ENCODE results near the gene PDE10A.
"Not testable (repeated sequence)": the region's sequence is repeated elsewhere in the genome, so short reads cannot be mapped to it uniquely, and the experiment has no call there.

PDE10A gene

GRCh38 chr6:165630544-165630953, 32.5 kb downstream of the PDE10A start:
- no peak overlapping the region for H3K4me3 ChIP-seq (ENCODE audit: low read depth in 1 of 2, low read length in 2 of 2)
- H3K27ac ChIP-seq (ENCODE audit: low read depth, low read length) = no peak overlapping the region
- H3K9ac ChIP-seq (ENCODE audit: low read depth in 1 of 2, low read length in 2 of 2) = no peak overlapping the region
- H3K27me3 ChIP-seq (ENCODE audit: control insufficient read depth in 1 of 2, insufficient read depth in 2 of 2, low read length in 2 of 2) = no peaks in the 10 kb centered on the region
- H3K9me3 ChIP-seq (ENCODE audit: control insufficient read depth in 1 of 2, low read length in 2 of 2) = no peaks in the 10 kb centered on the region
- peaks cover 0 to 8% of the 10 kb centered on the region in 2 donors for H3K4me1 ChIP-seq (ENCODE audit: control insufficient read depth in 1 of 2, insufficient read depth in 2 of 2, low read length in 2 of 2)
- no peaks in the 10 kb centered on the region for H3K36me3 ChIP-seq (ENCODE audit: control insufficient read depth in 1 of 2, insufficient read depth in 2 of 2, low read length in 2 of 2)

GRCh38 chr6:165628955-165629354, 34.1 kb downstream of the PDE10A start:
- Histone ChIP-seq H3K9me3 (ENCODE audit: control insufficient read depth in 1 of 2, low read length in 2 of 2) (no peaks in the 10 kb centered on the region), H3K4me1 (ENCODE audit: control insufficient read depth in 1 of 2, insufficient read depth in 2 of 2, low read length in 2 of 2) (peaks cover 0 to under 1% of the 10 kb centered on the region in 2 donors), H3K27me3 (ENCODE audit: control insufficient read depth in 1 of 2, insufficient read depth in 2 of 2, low read length in 2 of 2) (no peaks in the 10 kb centered on the region), H3K27ac (ENCODE audit: low read depth, low read length) (no peak overlapping the region), H3K36me3 (ENCODE audit: control insufficient read depth in 1 of 2, insufficient read depth in 2 of 2, low read length in 2 of 2) (no peaks in the 10 kb centered on the region), H3K9ac (ENCODE audit: low read depth in 1 of 2, low read length in 2 of 2) (no peak overlapping the region), H3K4me3 (ENCODE audit: low read depth in 1 of 2, low read length in 2 of 2) (no peak overlapping the region)

- H3K27me3 ChIP-seq (ENCODE audit: control insufficient read depth in 1 of 2, insufficient read depth in 2 of 2, low read length in 2 of 2) = no peaks in the 10 kb centered on the region
Observed at GRCh38 chr6:165627366-165627765, 35.7 kb downstream of the PDE10A start.

GRCh38 chr6:165626711-165627110, 36.3 kb downstream of the PDE10A start:
- H3K9ac ChIP-seq (ENCODE audit: low read depth in 1 of 2, low read length in 2 of 2) = no peak overlapping the region
- no peaks in the 10 kb centered on the region for H3K4me1 ChIP-seq (ENCODE audit: control insufficient read depth in 1 of 2, insufficient read depth in 2 of 2, low read length in 2 of 2)
- no peak overlapping the region for H3K4me3 ChIP-seq (ENCODE audit: low read depth in 1 of 2, low read length in 2 of 2)
- H3K9me3 ChIP-seq (ENCODE audit: control insufficient read depth in 1 of 2, low read length in 2 of 2) = no peaks in the 10 kb centered on the region
- no peaks in the 10 kb centered on the region for H3K36me3 ChIP-seq (ENCODE audit: control insufficient read depth in 1 of 2, insufficient read depth in 2 of 2, low read length in 2 of 2)
- H3K27me3 ChIP-seq (ENCODE audit: control insufficient read depth in 1 of 2, insufficient read depth in 2 of 2, low read length in 2 of 2) = no peaks in the 10 kb centered on the region
- H3K27ac ChIP-seq (ENCODE audit: low read depth, low read length) = no peak overlapping the region

More at GRCh38 chr6:165627366-165627765, 35.7 kb downstream of the PDE10A start:
- Histone ChIP-seq H3K9me3 (ENCODE audit: control insufficient read depth in 1 of 2, low read length in 2 of 2) (no peaks in the 10 kb centered on the region), H3K4me3 (ENCODE audit: low read depth in 1 of 2, low read length in 2 of 2) (no peak overlapping the region), H3K27ac (ENCODE audit: low read depth, low read length) (no peak overlapping the region), H3K36me3 (ENCODE audit: control insufficient read depth in 1 of 2, insufficient read depth in 2 of 2, low read length in 2 of 2) (no peaks in the 10 kb centered on the region), H3K4me1 (ENCODE audit: control insufficient read depth in 1 of 2, insufficient read depth in 2 of 2, low read length in 2 of 2) (no peaks in the 10 kb centered on the region), H3K9ac (ENCODE audit: low read depth in 1 of 2, low read length in 2 of 2) (no peak overlapping the region)

- Histone ChIP-seq H3K4me3 (ENCODE audit: low read depth in 1 of 2, low read length in 2 of 2) (no peak overlapping the region), H3K27ac (ENCODE audit: low read depth, low read length) (no peak overlapping the region), H3K27me3 (ENCODE audit: control insufficient read depth in 1 of 2, insufficient read depth in 2 of 2, low read length in 2 of 2) (no peaks in the 10 kb centered on the region), H3K9ac (ENCODE audit: low read depth in 1 of 2, low read length in 2 of 2) (no peak overlapping the region), H3K9me3 (ENCODE audit: control insufficient read depth in 1 of 2, low read length in 2 of 2) (no peaks in the 10 kb centered on the region), H3K36me3 (ENCODE audit: control insufficient read depth in 1 of 2, insufficient read depth in 2 of 2, low read length in 2 of 2) (no peaks in the 10 kb centered on the region), H3K4me1 (ENCODE audit: control insufficient read depth in 1 of 2, insufficient read depth in 2 of 2, low read length in 2 of 2) (no peaks in the 10 kb centered on the region)
Observed at GRCh38 chr6:165624871-165625639, 38.0 kb downstream of the PDE10A start.

GRCh38 chr6:165621940-165622339, 41.1 kb downstream of the PDE10A start:
- no peak overlapping the region for H3K9ac ChIP-seq (ENCODE audit: low read depth in 1 of 2, low read length in 2 of 2)

GRCh38 chr6:165618891-165619290, 44.1 kb downstream of the PDE10A start:
- H3K27ac ChIP-seq (ENCODE audit: low read depth, low read length); H3K27me3 ChIP-seq (ENCODE audit: control insufficient read depth in 1 of 2, insufficient read depth in 2 of 2, low read length in 2 of 2); H3K4me3 ChIP-seq (ENCODE audit: low read depth in 1 of 2, low read length in 2 of 2); H3K4me1 ChIP-seq (ENCODE audit: control insufficient read depth in 1 of 2, insufficient read depth in 2 of 2, low read length in 2 of 2); H3K36me3 ChIP-seq (ENCODE audit: control insufficient read depth in 1 of 2, insufficient read depth in 2 of 2, low read length in 2 of 2); H3K9ac ChIP-seq (ENCODE audit: low read depth in 1 of 2, low read length in 2 of 2); H3K9me3 ChIP-seq (ENCODE audit: control insufficient read depth in 1 of 2, low read length in 2 of 2): not testable (repeated sequence)

More at GRCh38 chr6:165621940-165622339, 41.1 kb downstream of the PDE10A start:
- Histone ChIP-seq H3K4me3 (ENCODE audit: low read depth in 1 of 2, low read length in 2 of 2) (no peak overlapping the region), H3K4me1 (ENCODE audit: control insufficient read depth in 1 of 2, insufficient read depth in 2 of 2, low read length in 2 of 2) (no peaks in the 10 kb centered on the region), H3K9me3 (ENCODE audit: control insufficient read depth in 1 of 2, low read length in 2 of 2) (peaks cover 0 to 3% of the 10 kb centered on the region in 2 donors), H3K36me3 (ENCODE audit: control insufficient read depth in 1 of 2, insufficient read depth in 2 of 2, low read length in 2 of 2) (no peaks in the 10 kb centered on the region), H3K27ac (ENCODE audit: low read depth, low read length) (no peak overlapping the region), H3K27me3 (ENCODE audit: control insufficient read depth in 1 of 2, insufficient read depth in 2 of 2, low read length in 2 of 2) (no peaks in the 10 kb centered on the region)

- H3K27ac ChIP-seq (ENCODE audit: low read depth, low read length) = no peak overlapping the region
- H3K9me3 ChIP-seq (ENCODE audit: control insufficient read depth in 1 of 2, low read length in 2 of 2) = peaks cover 0 to 3% of the 10 kb centered on the region in 2 donors
- H3K9ac ChIP-seq (ENCODE audit: low read depth in 1 of 2, low read length in 2 of 2) = no peak overlapping the region
- no peak overlapping the region for H3K4me3 ChIP-seq (ENCODE audit: low read depth in 1 of 2, low read length in 2 of 2)
- H3K27me3 ChIP-seq (ENCODE audit: control insufficient read depth in 1 of 2, insufficient read depth in 2 of 2, low read length in 2 of 2) = no peaks in the 10 kb centered on the region
- H3K4me1 ChIP-seq (ENCODE audit: control insufficient read depth in 1 of 2, insufficient read depth in 2 of 2, low read length in 2 of 2) = no peaks in the 10 kb centered on the region
- H3K36me3 ChIP-seq (ENCODE audit: control insufficient read depth in 1 of 2, insufficient read depth in 2 of 2, low read length in 2 of 2) = no peaks in the 10 kb centered on the region
Observed at GRCh38 chr6:165618241-165618640, 44.8 kb downstream of the PDE10A start.

- Histone ChIP-seq H3K9ac (ENCODE audit: low read depth in 1 of 2, low read length in 2 of 2) (no peak overlapping the region), H3K27ac (ENCODE audit: low read depth, low read length) (no peak overlapping the region), H3K9me3 (ENCODE audit: control insufficient read depth in 1 of 2, low read length in 2 of 2) (peaks cover 0 to 3% of the 10 kb centered on the region in 2 donors), H3K4me3 (ENCODE audit: low read depth in 1 of 2, low read length in 2 of 2) (no peak overlapping the region), H3K36me3 (ENCODE audit: control insufficient read depth in 1 of 2, insufficient read depth in 2 of 2, low read length in 2 of 2) (no peaks in the 10 kb centered on the region), H3K27me3 (ENCODE audit: control insufficient read depth in 1 of 2, insufficient read depth in 2 of 2, low read length in 2 of 2) (no peaks in the 10 kb centered on the region), H3K4me1 (ENCODE audit: control insufficient read depth in 1 of 2, insufficient read depth in 2 of 2, low read length in 2 of 2) (no peaks in the 10 kb centered on the region)
Observed at GRCh38 chr6:165617528-165617927, 45.5 kb downstream of the PDE10A start.

GRCh38 chr6:165616116-165616515, 46.9 kb downstream of the PDE10A start:
- H3K27ac ChIP-seq (ENCODE audit: low read depth, low read length) = no peak overlapping the region
- H3K36me3 ChIP-seq (ENCODE audit: control insufficient read depth in 1 of 2, insufficient read depth in 2 of 2, low read length in 2 of 2) = no peaks in the 10 kb centered on the region
- no peak overlapping the region for H3K4me3 ChIP-seq (ENCODE audit: low read depth in 1 of 2, low read length in 2 of 2)
- no peaks in the 10 kb centered on the region for H3K27me3 ChIP-seq (ENCODE audit: control insufficient read depth in 1 of 2, insufficient read depth in 2 of 2, low read length in 2 of 2)
- peaks cover 0 to 3% of the 10 kb centered on the region in 2 donors for H3K9me3 ChIP-seq (ENCODE audit: control insufficient read depth in 1 of 2, low read length in 2 of 2)
- no peaks in the 10 kb centered on the region for H3K4me1 ChIP-seq (ENCODE audit: control insufficient read depth in 1 of 2, insufficient read depth in 2 of 2, low read length in 2 of 2)
- no peak overlapping the region for H3K9ac ChIP-seq (ENCODE audit: low read depth in 1 of 2, low read length in 2 of 2)

Measured in duodenal mucosa (tissue), 2 donors.